GM19193 (cell line): ENCODE results near the gene GPSM1.

Source experiments
- POLR2A ChIP-seq: IDR thresholded peaks from 4 replicates; pipeline ENCODE4 v1.6.1; 2011; ENCODE audit not compliant: insufficient read depth, insufficient read length; ENCODE audit errors: extremely low read depth

GPSM1 gene

DNA sequence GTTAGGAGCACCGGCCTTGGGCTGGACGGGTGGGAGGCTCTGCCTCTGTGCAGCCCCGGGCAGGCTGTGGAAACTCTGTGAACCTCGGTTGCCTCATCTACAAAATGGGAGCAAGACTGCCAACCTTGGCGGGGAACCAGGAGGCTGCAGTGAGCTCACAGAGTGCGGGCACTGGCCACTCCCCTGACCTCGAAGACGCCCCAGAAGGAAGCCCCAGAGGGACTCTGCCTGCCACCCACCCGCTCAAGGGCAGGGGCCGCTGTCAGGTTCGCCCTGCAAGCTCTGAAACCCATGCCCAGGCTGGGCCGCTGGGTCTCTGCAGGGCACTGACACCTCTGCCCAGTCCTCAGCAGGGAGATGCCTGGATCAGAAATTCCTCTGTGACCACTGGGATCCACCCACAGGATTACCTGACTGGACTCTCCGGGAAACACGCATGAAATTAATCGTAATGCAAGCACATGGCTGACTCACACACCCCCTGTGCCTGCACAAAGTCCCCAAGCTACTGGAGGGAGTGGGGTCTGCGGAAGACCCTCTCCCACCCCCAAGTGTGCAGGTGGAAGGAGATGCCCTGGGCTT is 30.8 kb upstream of the GPSM1 start:
- no peak for TF ChIP-seq POLR2A

- TF ChIP-seq POLR2A: no peak
Measured at GRCh38 chr9:136297016-136297691, 30.2 kb upstream of the GPSM1 start.

DNA sequence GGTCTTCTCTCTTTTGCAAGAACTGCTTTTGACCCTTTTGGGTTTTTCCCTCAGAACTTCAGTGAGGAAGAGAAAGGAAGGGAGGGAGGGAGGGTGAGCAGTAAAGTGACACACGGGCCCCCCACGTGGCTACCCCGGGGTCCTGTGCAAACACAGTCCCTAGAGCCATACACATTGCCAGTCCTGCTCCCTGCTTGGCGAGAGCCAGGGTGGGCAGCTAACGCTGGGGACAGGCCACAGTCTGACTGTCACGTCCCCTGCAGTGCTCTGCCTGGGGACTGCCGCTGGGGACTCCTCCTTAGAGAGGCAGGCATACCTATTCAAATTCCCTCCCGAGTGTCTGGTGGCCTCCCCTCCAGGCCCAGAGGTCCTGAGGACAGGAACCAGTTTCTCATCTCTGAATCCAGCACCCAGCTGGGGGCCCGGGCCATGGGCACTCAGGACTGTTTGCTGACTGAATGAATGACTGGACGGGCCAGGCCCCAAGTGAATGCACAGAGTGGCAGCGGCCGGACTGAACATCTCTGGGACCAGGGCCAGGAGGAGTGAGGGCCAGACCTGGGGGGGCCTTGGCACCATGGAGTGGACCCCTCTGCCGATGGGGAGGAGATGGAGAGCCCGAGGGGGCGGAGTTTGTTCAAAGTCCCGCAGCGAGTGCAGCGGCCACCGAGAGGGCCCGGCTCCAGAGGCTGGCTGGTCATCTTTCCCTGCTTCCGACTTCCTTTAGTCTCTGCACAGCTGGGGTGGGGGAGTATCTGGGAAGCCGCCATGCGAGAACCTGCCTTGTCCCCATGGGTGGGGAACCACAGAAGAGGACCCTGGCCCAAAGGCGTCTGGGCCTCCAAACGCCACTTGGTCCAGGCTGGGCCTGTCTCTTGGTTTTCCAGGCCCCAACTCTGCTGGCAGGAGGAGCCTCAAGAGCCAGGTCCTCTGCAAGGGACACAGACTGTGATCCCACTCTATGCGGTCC is 29.3 kb upstream of the GPSM1 start:
- TF ChIP-seq POLR2A: no peak

DNA sequence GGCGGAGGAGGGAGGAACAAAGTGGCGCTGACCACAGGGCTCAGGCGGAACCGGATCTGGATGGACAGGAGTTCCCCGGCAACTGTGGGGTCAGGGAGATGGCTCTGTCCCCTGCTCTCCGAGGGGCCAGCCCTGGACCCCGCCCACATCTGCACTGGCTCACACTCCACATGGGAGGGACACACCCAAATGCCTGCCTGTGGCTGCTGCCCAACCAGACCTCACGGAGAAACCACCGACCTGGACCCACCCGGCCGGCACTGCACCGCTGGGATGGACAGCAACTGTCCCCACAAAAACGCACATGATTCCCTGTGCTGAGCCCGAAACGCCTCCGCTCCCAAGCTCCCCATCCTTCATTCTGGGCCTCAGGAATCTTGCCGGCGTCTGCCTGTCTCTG is 28.2 kb upstream of the GPSM1 start:
- TF ChIP-seq POLR2A: no peak

DNA sequence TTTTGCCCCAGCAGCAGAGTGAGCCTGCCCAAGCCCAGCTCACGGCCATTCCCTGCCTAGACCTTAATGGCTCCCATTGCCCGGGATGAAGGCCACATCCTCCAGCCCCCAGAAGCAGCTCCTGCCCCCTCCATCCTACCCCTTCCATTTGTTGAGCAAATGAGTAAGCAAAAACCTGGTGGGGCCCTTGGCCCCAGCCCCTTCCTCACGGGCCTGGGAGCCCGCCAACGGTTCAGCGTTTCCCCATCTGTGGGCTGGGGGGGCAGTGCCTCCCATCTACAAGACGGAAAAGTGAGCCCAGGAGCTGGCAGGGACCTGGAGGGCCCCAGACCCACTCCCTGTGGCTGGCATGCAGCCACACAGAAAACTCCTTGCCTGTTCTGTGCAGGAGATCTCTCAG is 27.8 kb upstream of the GPSM1 start:
- TF ChIP-seq POLR2A: no peak

- no peak for TF ChIP-seq POLR2A
Measured at GRCh38 chr9:136300016-136300545, 27.3 kb upstream of the GPSM1 start.

- TF ChIP-seq POLR2A: no peak
Measured at GRCh38 chr9:136300866-136301265, 26.5 kb upstream of the GPSM1 start.

DNA sequence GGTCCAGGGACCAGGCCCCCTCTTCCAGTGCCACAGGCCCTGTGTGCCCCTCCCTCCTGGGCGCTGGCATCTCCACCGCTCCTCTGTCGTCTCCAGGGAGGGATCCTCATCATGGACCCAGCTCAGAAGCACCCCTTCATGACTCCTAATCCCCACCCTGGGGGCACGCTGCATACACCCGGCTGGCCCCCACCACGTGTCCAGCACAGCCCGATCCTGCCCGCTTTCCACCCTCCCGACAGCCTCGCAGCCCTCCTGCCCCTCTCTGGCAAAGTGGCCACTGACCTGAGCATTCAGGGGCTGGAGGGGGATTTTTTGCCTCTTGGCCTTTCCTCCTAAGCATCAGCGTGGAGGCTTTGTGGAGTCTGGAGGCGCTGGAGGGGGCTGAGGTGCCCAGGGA is 24.8 kb upstream of the GPSM1 start:
- no peak for TF ChIP-seq POLR2A

DNA sequence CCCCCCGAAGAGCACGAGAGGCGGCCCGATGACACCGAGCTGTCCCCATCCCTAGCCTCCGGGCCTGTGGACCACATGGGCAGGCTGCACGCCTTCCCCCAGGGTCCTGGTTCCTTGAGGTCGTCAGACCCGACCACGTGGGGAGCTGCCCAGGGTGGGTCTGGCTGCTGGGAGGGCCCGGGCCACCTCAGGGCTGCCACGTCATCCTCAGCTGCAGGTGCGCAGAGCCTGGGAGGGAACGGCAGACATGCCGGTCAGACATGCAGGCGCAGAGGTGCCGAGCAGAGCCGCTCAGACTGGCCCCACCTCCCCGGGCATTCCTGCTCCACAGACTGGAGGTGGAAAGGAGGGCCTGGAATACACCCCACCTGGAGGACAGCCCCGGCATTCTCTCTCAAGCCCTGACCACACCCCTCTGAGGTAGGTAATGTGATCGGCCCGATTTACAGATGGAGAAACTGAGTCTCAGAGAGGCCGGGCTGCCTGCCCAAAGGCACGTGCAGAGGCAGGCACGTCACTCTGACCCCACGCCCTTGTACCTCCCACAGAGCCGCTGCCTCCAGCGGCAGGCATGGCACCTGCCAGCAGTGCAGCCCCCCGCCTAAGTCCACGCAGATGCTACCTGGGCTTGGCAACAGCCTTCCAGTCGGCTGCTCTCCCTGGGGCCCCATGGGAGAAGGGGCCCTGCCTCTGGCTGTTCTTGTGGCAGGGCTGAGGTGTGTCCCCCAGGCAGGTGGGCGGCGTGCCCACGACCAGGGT is 24.1 kb upstream of the GPSM1 start:
- TF ChIP-seq POLR2A: no peak

- no peak for TF ChIP-seq POLR2A
Measured at GRCh38 chr9:136303825-136304416, 23.4 kb upstream of the GPSM1 start, which contains the start of gene CCDC187. TSS of gene CCDC187 (minus strand) at chr9:136304094. CDS start at chr9:136303830, 264 bp downstream.

GRCh38 chr9:136304456-136304855 is 22.9 kb upstream of the GPSM1 start:
- no peak for TF ChIP-seq POLR2A

GRCh38 chr9:136304981-136305380 is 22.4 kb upstream of the GPSM1 start:
- no peak for TF ChIP-seq POLR2A

DNA sequence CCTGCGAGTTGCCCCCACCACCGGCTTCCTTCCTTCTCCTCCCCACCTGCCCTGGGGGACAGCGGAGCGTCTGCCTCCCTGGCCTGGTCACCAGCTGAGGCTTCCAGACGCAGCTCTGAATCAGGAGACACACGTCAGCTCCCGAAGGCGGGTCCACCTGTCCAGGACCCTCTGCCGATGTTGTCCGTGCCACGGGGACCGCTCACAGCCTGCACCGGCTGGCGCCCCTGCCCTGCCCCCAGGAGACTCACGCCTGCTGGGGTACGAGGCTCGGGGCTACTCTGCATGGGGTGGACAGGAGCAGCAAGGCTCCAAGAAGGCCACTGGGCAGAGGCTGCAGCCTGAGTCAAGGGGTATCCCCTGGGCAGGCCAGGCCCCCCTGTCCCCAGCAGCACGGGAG is 21.5 kb upstream of the GPSM1 start:
- TF ChIP-seq POLR2A: no peak

DNA sequence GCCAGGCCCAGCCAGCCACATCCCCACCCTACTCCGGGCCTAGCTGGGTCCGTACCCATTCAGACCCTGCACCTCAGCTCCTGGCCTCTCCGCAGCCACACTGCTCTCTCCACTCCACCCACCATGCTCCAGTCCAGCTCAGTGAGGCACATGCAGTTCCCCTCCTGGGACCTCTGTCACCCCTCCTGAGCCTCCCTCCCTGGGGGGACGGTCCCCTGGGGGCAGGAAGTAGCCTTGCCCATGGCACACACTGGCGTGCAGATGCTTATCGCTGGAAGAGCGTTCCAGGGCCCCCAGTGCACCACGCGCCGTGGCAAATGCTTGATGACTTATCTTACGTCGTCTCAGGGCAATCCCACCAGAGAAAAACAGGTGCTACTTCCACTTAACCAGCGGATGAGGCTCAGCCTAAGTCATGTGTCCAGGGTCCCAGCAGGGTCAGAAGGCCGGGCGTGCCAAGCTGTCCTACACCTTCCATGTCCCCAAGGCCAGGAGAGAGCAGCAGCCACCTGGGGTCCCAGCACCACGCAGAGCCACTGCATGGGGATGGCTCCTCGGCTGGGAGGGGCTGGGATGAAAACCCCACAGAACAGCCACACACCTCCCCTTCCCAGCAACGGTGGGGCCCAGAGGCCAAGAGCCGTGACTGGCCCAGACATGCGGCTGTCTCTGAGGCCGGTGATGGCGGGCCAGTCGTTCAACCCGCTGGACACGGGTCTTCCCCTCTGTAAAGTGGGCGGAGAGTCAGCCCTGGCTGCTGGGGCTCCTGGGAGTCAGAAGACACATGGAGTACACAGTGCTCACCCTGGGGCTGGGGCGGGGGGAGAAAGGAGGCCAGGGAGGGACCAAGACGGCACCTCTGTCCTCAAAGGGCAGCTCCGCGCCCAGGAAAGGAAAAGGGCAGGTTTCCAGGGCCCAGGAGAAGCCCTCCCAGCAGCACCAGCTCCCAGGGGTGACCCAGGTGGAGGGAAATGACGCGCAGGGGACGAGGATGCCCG is 20.8 kb upstream of the GPSM1 start:
- TF ChIP-seq POLR2A: no peak
